ENCODE measurements around the gene SMIM24. TPM values are rescaled to one million over a fixed set of nuclear protein-coding genes. Genes with fewer than 3 reads are reported as not detected.
"Not testable (repeated sequence)": the region's sequence is repeated elsewhere in the genome, so short reads cannot be mapped to it uniquely, and the experiment has no call there.

The SMIM24 gene
- total and polyA plus RNA-seq, 7 experiments from 2014 or later: 0.82 to 1.8 TPM; not detected in 5

- H3K27me3 ChIP-seq (ENCODE audit: control insufficient read depth in 2 of 2, insufficient read depth in 2 of 2, low read length in 2 of 2); H3K9me3 ChIP-seq (ENCODE audit: control insufficient read depth in 2 of 3, low read length in 3 of 3); ATAC-seq; H3K27ac ChIP-seq (ENCODE audit: low read depth, low read length); intact Hi-C loops (cut with micrococcal nuclease); CTCF ChIA-PET; H3K27me3 Mint-ChIP-seq; POLR2A ChIA-PET; H3K36me3 Mint-ChIP-seq; H3K4me3 Mint-ChIP-seq; H3K4me3 ChIP-seq (ENCODE audit: low read length); H3K27ac Mint-ChIP-seq; H3K9me3 Mint-ChIP-seq; DNase-seq; H3K4me1 ChIP-seq (ENCODE audit: control insufficient read depth in 2 of 2, insufficient read depth in 2 of 2, low read length in 2 of 2): not testable (repeated sequence)
- H3K4me1 Mint-ChIP-seq: peaks cover 0 to 14% (median 6%) of the 10 kb centered on the region in 7 donors
- peaks cover 0 to 39% (median 0%) of the 10 kb centered on the region in 3 experiments for H3K36me3 ChIP-seq (ENCODE audit: control insufficient read depth in 2 of 3, insufficient read depth in 3 of 3, low read length in 3 of 3)
Observed at GRCh38 chr19:3446657-3447056, 33.7 kb downstream of the SMIM24 start.

GRCh38 chr19:3444695-3445234 lies 35.6 kb downstream of the SMIM24 start:
- no peak for ATAC-seq
- Mint-ChIP-seq H3K4me3 (peak overlapping the region in 2 of 10 donors; percentile 12 to 45), H3K4me1 (peaks cover 0 to 14% (median 7%) of the 10 kb centered on the region in 7 donors), H3K36me3 (no peaks in the 10 kb centered on the region), H3K27ac (no peak overlapping the region), H3K27me3 (no peaks in the 10 kb centered on the region), H3K9me3 (no peaks in the 10 kb centered on the region)
- ChIA-PET POLR2A (no interaction called here), CTCF (interaction anchor here (0.6 to 1.0 kb wide), 2 partner anchors 28 to 139 kb away, joined by 3 to 4 read pairs; no protein-coding TSS in a partner anchor)
- no peak overlapping the region for H3K4me3 ChIP-seq (ENCODE audit: low read length)
- no peaks in the 10 kb centered on the region for H3K4me1 ChIP-seq (ENCODE audit: control insufficient read depth in 2 of 2, insufficient read depth in 2 of 2, low read length in 2 of 2)
- intact Hi-C loops (cut with micrococcal nuclease): no loop called here
- no peak overlapping the region for H3K27ac ChIP-seq (ENCODE audit: low read depth, low read length)
- no peaks in the 10 kb centered on the region for H3K27me3 ChIP-seq (ENCODE audit: control insufficient read depth in 2 of 2, insufficient read depth in 2 of 2, low read length in 2 of 2)
- peaks cover 0 to 31% (median 0%) of the 10 kb centered on the region in 3 experiments for H3K36me3 ChIP-seq (ENCODE audit: control insufficient read depth in 2 of 3, insufficient read depth in 3 of 3, low read length in 3 of 3)
- no peaks in the 10 kb centered on the region for H3K9me3 ChIP-seq (ENCODE audit: control insufficient read depth in 2 of 3, low read length in 3 of 3)
- no peak for DNase-seq

- DNase-seq (no peak), ATAC-seq (no peak)
- Mint-ChIP-seq H3K27ac (peak overlapping the region in 1 of 9 donors; percentile 32), H3K9me3 (no peaks in the 10 kb centered on the region), H3K4me1 (peaks cover 0 to 14% (median 7%) of the 10 kb centered on the region in 7 donors), H3K27me3 (no peaks in the 10 kb centered on the region), H3K36me3 (no peaks in the 10 kb centered on the region), H3K4me3 (peak overlapping the region in 1 of 10 donors; percentile 45)
- ChIA-PET POLR2A (no interaction called here), CTCF (interaction anchor here (1.0 kb wide), 1 partner anchor 138 kb away, joined by 4 read pairs; no protein-coding TSS in a partner anchor)
- no peaks in the 10 kb centered on the region for H3K4me1 ChIP-seq (ENCODE audit: control insufficient read depth in 2 of 2, insufficient read depth in 2 of 2, low read length in 2 of 2)
- no peaks in the 10 kb centered on the region for H3K9me3 ChIP-seq (ENCODE audit: control insufficient read depth in 2 of 3, low read length in 3 of 3)
- H3K36me3 ChIP-seq (ENCODE audit: control insufficient read depth in 2 of 3, insufficient read depth in 3 of 3, low read length in 3 of 3): peaks cover 0 to 28% (median 0%) of the 10 kb centered on the region in 3 experiments
- intact Hi-C loops (cut with micrococcal nuclease): no loop called here
- H3K27ac ChIP-seq (ENCODE audit: low read depth, low read length): no peak overlapping the region
- no peak overlapping the region for H3K4me3 ChIP-seq (ENCODE audit: low read length)
- H3K27me3 ChIP-seq (ENCODE audit: control insufficient read depth in 2 of 2, insufficient read depth in 2 of 2, low read length in 2 of 2): no peaks in the 10 kb centered on the region
Observed at GRCh38 chr19:3443840-3444694, 36.3 kb downstream of the SMIM24 start.

GRCh38 chr19:3442487-3443071 lies 37.7 kb downstream of the SMIM24 start:
- H3K27me3 Mint-ChIP-seq: no peaks in the 10 kb centered on the region
- intact Hi-C loops (cut with micrococcal nuclease): no loop called here
- ATAC-seq (no peak), DNase-seq (no peak)
- ChIA-PET POLR2A (interaction anchor here (0.6 kb wide), 1 partner anchor 1287 kb away, joined by 4 read pairs; no protein-coding TSS in a partner anchor), CTCF (interaction anchor here (1.6 kb wide), 1 partner anchor 14 kb away, joined by 8 read pairs; no protein-coding TSS in a partner anchor)
- no peaks in the 10 kb centered on the region for H3K9me3 Mint-ChIP-seq
- Histone ChIP-seq H3K9me3 (ENCODE audit: control insufficient read depth in 2 of 3, low read length in 3 of 3) (no peaks in the 10 kb centered on the region), H3K4me1 (ENCODE audit: control insufficient read depth in 2 of 2, insufficient read depth in 2 of 2, low read length in 2 of 2) (no peaks in the 10 kb centered on the region), H3K27ac (ENCODE audit: low read depth, low read length) (no peak overlapping the region), H3K27me3 (ENCODE audit: control insufficient read depth in 2 of 2, insufficient read depth in 2 of 2, low read length in 2 of 2) (no peaks in the 10 kb centered on the region), H3K4me3 (ENCODE audit: low read length) (no peak overlapping the region), H3K36me3 (ENCODE audit: control insufficient read depth in 2 of 3, insufficient read depth in 3 of 3, low read length in 3 of 3) (peaks cover 0 to 21% (median 4%) of the 10 kb centered on the region in 3 experiments)
- no peaks in the 10 kb centered on the region for H3K36me3 Mint-ChIP-seq
- no peak overlapping the region for H3K4me3 Mint-ChIP-seq
- H3K4me1 Mint-ChIP-seq: peaks cover 0 to 14% (median 7%) of the 10 kb centered on the region in 7 donors
- H3K27ac Mint-ChIP-seq: no peak overlapping the region

DNA sequence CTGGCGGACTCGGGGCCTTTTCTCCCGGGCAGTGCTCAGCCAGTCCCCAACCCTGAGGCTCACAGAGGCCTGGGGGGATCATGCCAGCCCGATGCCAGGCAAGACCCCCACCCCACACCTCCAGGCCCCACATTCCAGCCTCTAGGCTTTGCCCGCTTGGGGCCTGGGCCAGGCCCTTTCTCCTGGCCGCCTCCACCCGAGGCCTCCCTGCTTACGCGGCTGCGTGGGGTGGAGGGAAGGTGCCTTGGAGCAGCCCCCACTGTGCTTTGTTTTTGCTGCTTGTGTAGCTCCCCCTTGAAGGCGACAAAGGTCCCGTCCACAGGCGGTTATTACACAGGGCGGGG lies 38.4 kb downstream of the SMIM24 start:
- Mint-ChIP-seq H3K27me3 (no peaks in the 10 kb centered on the region), H3K27ac (no peak overlapping the region), H3K9me3 (no peaks in the 10 kb centered on the region), H3K4me3 (no peak overlapping the region), H3K36me3 (no peaks in the 10 kb centered on the region), H3K4me1 (peaks cover 0 to 14% (median 7%) of the 10 kb centered on the region in 7 donors)
- DNase-seq (no peak), ATAC-seq (no peak)
- intact Hi-C loops (cut with micrococcal nuclease): no loop called here
- no peaks in the 10 kb centered on the region for H3K4me1 ChIP-seq (ENCODE audit: control insufficient read depth in 2 of 2, insufficient read depth in 2 of 2, low read length in 2 of 2)
- H3K4me3 ChIP-seq (ENCODE audit: low read length): no peak overlapping the region
- H3K27ac ChIP-seq (ENCODE audit: low read depth, low read length): no peak overlapping the region
- POLR2A ChIA-PET: interaction anchor here (0.6 kb wide), 1 partner anchor 37 kb away, joined by 4 read pairs; no protein-coding TSS in a partner anchor
- CTCF ChIA-PET: interaction anchor here (1.6 kb wide), 1 partner anchor 13 kb away, joined by 8 read pairs; no protein-coding TSS in a partner anchor
- H3K9me3 ChIP-seq (ENCODE audit: control insufficient read depth in 2 of 3, low read length in 3 of 3): no peaks in the 10 kb centered on the region
- no peaks in the 10 kb centered on the region for H3K27me3 ChIP-seq (ENCODE audit: control insufficient read depth in 2 of 2, insufficient read depth in 2 of 2, low read length in 2 of 2)
- H3K36me3 ChIP-seq (ENCODE audit: control insufficient read depth in 2 of 3, insufficient read depth in 3 of 3, low read length in 3 of 3): peaks cover 0 to 18% (median 4%) of the 10 kb centered on the region in 3 experiments

- no peak overlapping the region for H3K27ac Mint-ChIP-seq
- peaks cover 0 to 2% (median 0%) of the 10 kb centered on the region in 11 donors for H3K9me3 Mint-ChIP-seq
- ChIA-PET POLR2A (interaction anchor here (0.6 kb wide), 1 partner anchor 38 kb away, joined by 4 read pairs; no protein-coding TSS in a partner anchor), CTCF (interaction anchor here (1.6 kb wide), 1 partner anchor 12 kb away, joined by 8 read pairs; no protein-coding TSS in a partner anchor)
- no peak for DNase-seq
- no peak overlapping the region for H3K4me3 Mint-ChIP-seq
- intact Hi-C loops (cut with micrococcal nuclease): no loop called here
- H3K27me3 Mint-ChIP-seq: no peaks in the 10 kb centered on the region
- no peaks in the 10 kb centered on the region for H3K4me1 ChIP-seq (ENCODE audit: control insufficient read depth in 2 of 2, insufficient read depth in 2 of 2, low read length in 2 of 2)
- no peak overlapping the region for H3K27ac ChIP-seq (ENCODE audit: low read depth, low read length)
- H3K27me3 ChIP-seq (ENCODE audit: control insufficient read depth in 2 of 2, insufficient read depth in 2 of 2, low read length in 2 of 2): no peaks in the 10 kb centered on the region
- H3K4me1 Mint-ChIP-seq: peaks cover 0 to 14% (median 7%) of the 10 kb centered on the region in 7 donors
- no peak for ATAC-seq
- H3K36me3 ChIP-seq (ENCODE audit: control insufficient read depth in 2 of 3, insufficient read depth in 3 of 3, low read length in 3 of 3): peaks cover 0 to 18% (median 4%) of the 10 kb centered on the region in 3 experiments
- no peaks in the 10 kb centered on the region for H3K9me3 ChIP-seq (ENCODE audit: control insufficient read depth in 2 of 3, low read length in 3 of 3)
- no peaks in the 10 kb centered on the region for H3K36me3 Mint-ChIP-seq
- no peak overlapping the region for H3K4me3 ChIP-seq (ENCODE audit: low read length)
Observed at GRCh38 chr19:3441089-3441985, 39.0 kb downstream of the SMIM24 start.

Data from naive thymus-derived CD4-positive, alpha-beta T cell (primary cell).